Ecto neural progenitor cell (in vitro differentiated cells): ENCODE data around the gene NPR3.
"Not testable (repeated sequence)": the region's sequence is repeated elsewhere in the genome, so short reads cannot be mapped to it uniquely, and the experiment has no call there.

ENCODE experiments used
- DNase-seq: peaks from one replicate; pipeline ENCODE4 v3.0.0-alpha.2; 2018; ENCODE audit warnings: low spot score

The NPR3 gene

DNA sequence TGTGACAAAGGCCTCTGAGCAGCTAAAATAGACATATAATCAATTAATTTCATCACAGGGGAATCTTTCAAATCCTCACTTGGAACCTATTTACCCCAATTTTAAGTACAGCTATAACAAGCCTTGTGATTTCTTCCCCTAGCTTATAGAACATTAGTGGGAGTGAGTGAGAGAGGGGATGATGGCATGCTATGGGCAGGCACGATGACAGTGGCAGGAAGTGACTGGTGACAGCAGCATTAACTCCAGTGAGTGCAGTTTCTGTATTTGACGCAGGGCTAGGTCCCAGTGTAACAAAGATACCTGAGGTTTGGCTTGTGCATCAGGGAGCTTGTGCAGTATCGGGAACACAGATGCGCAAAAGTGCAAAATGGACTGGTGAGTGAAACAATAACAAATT lies 54.1 kb downstream of the NPR3 start:
- no peak for DNase-seq

DNA sequence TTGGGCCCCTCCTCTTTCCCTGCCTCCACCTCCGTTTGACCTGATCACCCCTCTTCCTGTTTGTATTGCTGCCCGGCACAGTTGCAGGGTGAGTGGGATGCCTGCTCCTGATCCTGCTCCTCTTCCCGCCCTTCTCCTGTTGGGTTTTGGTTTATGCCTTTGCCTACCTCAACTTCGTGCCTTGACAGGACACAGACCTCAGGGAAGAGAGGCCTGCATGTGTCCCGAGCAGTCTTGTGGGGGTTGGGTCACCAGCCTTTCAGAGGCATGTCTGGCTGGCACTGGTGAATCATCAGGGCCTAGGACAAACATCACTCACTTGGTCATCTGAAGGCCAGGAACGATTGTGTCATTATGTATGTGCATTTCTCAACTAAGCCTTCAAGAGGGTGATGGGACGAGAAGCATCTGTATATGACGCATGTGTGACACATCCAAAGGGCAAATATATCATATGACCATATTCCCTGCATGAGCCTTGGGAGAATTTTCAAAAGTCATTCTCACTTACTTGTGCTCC lies 56.9 kb downstream of the NPR3 start:
- DNase-seq, result no peak

DNA sequence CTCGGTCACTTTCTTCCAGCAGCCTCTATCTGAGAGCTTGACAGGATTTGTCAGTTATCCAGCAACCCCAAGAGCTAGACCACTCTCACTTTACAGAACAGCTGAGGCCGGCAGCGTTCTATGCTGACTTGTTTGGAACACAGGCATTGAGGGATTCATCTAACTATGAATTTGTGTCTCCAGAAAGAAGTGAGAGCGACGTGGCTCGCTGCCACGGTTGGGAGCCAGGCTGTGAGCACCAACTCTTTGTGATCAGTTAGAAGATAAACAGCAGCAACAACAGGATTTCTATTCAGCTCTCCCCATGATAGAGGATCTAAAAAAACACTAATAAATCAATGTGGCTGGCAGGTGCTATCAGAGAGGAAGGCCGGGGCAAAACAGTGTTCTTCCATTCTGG lies 58.6 kb downstream of the NPR3 start:
- DNase-seq, result no peak

DNA sequence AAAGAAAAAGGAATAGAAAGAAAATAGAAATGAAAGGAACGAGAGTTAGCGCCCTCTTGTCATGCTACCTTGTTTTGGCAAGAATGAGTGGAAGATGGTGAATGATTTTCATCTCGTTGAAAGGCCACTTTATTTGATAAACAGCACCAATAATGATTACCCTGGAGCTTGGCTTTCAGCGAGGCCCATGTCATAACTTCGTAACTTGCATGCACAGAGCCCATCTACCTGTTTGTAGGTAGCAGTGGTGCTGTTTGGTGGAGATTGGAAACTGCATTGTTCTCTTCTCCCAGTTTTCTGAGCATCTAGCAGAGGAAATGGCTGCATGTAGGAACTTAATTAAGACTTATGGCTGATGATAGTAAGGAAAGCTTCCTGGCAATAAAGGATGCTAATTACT lies 59.3 kb downstream of the NPR3 start:
- DNase-seq, result no peak

DNA sequence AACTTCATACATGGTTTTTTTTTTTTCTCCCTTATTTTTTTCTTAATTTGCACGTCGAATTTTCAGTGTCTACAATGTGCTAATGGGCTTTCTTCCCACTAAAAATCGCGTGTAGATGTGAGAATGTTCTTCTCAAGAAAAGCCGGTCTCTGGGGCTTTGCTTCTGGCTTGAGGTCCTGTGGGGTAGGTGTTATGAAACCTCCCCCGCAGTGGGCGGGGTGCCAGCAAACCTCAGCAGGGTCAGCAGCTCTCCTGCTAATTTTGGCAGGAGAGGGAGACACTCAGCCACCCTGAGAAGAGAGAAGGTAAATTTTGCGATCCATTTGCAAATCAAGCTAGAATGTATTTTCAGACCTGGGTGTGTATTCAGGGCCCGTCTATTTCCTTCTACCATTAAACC lies 59.9 kb downstream of the NPR3 start:
- no peak for DNase-seq

DNA sequence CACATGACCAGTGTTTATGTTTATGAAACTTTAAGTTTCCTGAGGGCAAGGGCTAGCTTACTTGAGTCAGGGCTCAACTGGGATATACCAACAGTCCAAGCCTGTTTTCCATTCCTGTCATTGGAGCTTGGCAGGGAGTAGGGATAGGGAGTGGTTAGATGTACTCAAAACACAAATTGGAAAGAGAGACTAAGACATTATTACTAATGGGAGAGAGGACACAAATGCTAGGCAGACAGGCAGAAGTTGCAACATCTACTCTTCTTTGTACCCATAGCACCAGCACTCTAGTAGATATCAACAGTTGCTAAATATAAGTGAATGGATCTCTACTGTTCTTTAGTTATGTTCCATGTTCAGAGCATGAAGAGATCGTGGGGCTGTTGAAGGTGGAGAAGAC lies 62.8 kb downstream of the NPR3 start:
- DNase-seq, result no peak

DNA sequence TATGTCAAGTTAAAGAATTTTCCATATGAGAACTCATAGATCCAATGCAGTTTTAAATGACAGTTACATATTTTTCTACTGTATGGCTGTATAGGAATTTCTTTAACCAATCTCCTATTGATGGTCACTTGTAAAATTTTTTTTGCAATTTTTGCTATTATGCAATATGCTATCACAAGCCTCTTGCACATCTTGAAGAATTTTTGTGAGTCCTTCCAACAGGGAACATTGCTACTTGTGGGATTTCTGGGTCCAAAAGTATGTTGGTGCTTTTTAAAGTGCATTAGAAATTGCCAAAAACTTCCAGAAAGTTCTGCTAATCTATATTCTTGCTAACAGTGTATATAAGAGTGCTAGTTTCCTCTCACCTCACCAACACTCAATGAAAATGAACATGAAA lies 65.1 kb downstream of the NPR3 start:
- DNase-seq, result no peak

DNA sequence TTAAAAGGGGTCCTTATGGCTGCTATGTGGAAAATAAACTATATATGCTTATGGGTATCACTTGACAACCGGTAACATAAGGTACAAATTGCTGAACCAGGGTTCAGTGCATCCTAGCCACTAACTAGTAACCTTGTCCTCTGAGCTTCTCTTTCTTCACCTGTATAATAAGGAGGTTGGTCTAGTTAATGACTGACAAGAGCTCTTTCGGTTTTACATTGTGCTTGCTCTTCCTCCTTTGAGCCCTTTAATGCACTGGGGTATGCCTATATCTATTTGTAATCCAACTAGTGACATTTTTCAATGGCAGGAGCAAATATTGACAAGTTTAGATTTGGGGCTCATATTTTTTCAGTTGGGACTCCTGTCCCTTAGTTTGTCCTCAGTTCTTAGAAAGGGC lies 66.1 kb downstream of the NPR3 start:
- DNase-seq, result no peak

DNA sequence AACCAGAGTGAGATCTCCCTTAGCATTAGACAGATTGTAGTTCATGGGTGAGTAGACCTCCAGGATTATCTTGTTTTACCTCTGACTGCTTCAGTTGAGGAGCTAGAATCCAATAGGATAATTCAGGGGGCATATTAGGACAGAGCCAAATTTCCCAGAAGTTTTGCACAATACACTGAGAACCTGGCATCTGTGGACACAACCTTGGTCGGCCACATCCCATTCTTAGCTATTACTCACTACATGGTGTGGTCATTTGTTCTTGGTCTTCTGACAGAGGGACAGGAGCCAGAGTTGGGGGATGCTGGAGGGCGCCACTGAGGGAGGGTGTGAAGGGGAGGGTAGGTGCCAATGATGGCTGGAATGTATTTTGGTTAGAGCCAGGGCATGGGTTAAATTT lies 66.6 kb downstream of the NPR3 start:
- no peak for DNase-seq

DNA sequence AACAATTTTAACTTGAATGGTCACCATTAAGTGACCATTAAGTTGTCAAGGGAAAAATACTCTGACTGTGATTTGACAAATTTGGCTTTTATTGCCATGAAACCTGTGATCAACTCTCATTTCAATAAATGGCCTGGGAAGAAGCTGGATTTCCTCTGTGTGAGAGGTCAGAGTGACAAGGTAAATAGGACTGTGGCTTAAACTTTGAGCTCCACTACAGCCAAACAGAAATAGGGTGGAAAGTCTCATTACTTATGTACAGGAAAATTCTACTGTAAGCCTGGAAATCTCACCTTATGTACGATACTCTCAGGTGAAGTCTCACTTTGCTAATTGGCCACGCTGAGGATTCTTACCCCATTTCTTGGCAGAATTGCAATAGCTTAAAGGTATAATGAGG lies 67.3 kb downstream of the NPR3 start:
- no peak for DNase-seq

DNA sequence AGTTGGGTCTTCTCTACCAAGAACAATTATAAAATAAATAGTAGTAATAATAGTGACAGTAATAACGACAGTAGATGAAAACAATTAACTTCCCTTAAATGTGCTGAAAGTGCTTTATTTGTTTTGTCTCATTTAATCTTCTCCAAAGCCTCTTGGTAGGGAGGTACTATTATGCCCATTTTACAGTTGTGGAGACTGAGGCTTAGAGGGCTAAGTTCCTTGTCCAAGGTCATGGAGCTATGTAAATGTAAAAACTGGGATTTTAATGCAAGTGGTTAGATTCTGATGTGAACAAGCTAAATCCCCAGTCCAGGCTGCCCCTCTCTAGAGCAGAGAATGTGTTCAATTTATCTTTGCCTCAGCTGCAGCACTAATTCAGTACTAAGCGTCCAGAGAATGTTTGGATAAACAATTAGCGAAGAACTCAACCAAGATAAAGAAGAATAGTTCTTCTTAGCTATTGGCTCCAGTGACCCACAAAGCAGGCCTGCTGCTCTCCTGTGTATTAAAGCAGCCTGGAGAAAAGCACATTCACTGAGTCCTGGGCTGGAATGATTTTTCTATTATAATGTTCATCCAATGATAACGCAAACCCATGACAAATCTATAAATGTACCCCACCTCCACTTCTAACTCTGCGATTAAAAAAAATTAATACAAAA lies 68.8 kb downstream of the NPR3 start:
- DNase-seq, result no peak

DNA sequence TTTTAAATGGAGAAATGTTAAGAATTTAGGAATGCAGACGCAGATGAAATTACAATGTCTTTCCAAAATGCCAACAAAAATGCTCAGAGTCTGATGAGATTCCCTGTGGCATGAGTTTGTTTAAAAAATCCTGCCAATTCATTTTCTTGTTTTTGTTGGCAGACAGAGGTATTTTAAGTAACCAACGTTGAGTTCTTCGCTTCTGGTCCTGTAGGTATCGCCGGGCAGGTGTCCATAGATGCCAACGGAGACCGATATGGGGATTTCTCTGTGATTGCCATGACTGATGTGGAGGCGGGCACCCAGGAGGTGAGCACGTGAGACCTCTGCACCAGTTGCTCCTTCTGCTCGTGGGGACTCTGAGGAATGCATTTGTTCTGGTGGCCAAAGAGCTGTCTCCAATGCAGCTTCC lies 69.4 kb downstream of the NPR3 start:
- DNase-seq, result no peak

DNA sequence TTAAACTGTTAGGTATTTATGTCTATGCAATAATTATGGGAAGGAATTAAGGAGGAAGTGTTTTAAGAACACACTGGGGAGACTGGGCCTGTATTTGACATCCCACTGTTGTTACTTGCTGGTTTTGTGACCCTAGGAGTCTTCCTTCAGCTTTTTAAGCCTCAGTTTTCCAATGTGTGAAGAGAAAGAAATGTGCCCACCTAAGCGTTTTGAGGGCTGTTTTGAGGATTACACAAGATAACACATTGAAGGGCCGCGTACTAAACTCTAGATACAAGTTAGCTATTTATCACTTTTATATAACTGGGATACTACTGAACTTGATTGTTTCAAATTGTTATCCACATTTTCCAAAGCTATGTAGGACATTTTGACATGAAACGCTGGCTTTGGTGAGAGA lies 72.5 kb downstream of the NPR3 start:
- DNase-seq, result no peak

DNA sequence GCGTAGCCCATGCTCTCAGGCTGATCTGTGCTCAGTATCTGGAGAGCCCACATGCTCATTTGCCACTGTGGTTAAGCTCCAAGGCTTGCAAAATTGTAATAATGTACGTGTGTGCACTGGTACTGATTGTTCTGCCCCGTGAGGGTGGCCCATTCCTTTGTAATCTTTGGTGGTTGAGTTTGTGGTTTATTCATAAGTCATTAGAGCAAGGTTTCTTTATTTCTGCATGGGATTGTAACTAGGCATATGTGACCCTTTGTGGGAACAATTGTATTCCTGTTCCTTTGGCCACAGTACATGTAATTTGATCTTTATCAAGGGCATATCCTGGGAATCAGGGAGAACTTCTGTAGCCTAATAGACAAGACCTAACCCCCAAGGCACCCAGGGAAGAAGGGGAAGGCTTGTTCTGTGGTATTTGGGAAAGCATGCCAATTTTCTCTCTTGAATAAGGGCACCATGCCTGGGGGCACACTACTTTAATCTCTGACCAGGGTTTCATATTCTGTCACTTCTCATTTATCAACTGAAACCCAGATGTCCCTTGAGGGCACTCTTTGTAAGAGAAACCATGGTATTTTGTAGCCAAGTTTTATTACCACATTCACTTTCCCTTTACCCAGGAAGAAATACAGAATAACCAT lies 74.6 kb downstream of the NPR3 start:
- DNase-seq, result no peak

DNA sequence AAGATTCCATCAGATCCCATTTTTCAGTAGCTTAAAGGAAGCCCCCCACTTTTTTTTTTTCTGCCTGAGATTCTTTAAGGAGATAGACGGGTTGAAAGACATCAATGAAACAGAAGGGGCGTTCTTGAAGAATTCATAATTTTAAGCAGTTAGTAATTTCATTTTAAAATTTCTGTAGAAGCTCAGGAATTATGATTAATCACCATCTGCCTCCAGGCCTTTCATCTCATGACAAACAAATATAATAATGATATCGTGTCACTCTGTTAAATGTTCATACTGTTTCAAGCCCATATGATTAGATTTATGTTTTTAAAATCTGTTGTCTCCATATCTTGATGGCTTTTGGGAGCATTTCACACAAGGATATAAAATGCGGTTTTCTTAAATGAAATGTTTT lies 75.2 kb downstream of the NPR3 start:
- DNase-seq, result no peak

DNA sequence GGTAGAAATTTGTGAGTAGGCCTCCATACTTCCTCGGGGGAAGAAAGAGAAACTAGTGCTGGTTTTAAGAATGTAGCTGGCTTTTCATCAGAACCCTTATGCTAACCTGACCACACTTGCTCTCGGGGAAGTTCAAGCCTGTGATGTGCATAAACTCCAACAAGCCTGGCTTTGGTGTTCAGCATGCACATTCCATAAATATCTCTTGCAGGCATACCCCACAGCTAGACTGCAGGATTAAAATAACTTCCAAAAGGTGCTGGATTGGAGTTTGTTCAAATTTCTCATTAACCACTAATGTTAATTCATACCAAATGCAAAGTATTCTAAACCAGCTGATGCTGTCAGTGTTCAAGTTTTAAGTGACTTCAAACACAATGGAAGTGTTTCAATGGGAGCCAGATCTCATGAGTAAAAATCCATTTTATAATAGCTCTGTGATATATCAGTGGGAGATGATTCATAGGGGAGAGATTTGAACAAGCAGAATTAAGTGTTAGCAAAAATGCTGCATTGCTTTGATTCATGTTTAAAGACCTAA lies 79.4 kb downstream of the NPR3 start:
- DNase-seq, result no peak

DNA sequence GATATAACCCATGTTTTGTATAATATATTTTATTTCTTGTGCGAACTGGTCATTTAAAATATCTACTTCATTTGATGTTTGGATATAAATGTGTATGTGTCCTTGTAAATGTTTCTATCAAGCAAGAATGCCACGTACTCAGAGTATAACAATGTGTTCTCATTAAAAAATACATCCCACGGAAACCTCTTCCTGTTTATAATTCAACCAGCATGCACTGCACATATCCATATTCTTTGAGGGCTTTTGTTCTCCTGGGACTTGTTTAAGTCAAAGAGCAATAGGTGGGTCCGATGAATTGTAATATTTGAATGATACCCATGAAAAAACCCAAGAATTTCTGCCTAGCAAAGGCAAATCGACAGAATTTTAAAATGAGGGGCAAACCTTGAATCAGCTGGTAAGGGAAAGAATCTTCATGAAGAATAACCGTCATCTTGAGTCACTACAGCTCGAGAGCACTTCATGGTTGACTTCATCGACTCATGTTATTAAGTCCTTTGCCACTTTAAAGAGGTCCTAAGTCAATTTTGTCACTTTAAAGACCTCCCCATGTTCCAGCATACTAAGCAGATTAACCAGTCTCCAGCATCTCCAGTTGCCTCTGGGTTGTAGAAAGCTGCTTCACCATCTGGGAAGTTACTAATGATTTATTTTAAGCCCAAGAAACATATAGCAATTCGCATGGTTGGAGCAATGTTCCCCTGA lies 80.6 kb downstream of the NPR3 start:
- no peak for DNase-seq

DNA sequence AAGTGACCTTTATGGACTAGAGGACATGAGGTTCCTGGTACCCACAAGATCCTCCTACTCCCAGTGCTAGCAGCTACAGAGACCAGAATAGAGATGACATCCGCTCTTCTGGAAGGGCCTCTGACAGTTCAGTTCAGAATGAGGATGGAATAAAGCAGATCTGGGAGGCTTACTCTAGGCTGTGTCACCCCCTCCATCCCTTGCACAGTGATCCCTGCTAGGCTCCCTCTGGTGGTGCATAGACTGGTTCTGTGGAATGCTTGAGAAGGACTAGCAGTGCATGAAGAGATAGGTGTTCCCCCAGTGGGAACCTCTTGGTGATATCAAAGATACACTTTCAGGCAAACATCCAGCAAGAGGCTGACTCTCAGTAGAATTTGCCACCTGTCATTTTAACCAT lies 83.0 kb downstream of the NPR3 start:
- no peak for DNase-seq

DNA sequence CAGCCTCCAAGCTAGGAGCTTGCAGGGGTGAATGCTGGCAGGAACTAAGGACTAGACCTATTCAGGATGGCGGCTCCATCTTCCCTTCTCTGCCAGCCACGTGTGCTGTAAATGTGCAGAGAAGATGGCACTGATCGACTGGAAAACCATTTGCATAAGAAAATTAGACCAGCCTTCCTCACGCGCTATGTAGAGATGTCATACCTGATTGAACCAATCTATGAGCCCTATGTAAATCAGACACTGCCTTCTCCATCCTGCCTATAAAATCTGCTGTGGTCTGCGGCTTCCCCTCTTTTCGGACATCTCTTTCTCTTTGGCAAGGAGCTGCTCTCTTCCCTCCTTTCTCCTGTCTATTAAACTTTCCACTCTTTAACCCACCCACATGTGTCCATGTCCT lies 91.6 kb downstream of the NPR3 start:
- DNase-seq, result no peak

DNA sequence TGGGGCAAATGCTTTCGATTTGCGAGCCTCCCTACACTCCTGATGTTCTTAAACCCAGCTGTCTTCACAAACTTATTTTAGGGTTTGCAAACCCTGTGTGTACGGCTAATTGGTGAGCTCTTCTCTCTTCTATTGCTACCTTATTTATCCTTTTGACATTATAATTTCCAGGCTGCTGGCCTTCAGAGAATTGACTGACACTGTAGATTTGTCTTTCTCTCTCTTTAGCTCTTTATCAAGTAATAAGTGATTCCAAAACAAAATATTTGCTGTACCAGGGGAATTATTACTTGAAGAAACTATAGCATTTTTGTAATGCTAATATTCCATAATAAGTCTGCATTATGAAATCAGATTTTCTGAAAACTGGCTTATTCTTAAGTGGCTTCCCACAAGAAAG lies 92.5 kb downstream of the NPR3 start:
- DNase-seq, result no peak

DNA sequence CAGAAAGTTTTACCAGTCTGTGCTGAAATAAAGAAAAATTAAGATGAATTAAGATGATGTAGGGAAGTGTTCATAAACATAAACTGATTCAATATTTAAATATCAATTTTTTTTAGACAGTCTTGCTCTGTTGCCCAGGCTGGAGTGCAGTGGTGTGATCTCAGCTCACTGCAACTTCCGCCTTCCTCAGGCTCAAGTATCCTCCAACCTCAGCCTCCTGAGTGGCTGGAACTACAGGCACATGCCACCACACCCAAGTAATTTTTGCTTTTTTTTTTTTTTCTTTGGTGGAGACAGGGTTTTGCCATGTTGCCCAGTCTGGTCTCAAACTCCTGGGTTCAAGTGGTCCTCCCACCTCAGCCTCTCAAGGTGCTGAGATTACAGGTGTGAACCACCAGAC lies 94.3 kb downstream of the NPR3 start:
- not testable (repeated sequence) for DNase-seq

DNA sequence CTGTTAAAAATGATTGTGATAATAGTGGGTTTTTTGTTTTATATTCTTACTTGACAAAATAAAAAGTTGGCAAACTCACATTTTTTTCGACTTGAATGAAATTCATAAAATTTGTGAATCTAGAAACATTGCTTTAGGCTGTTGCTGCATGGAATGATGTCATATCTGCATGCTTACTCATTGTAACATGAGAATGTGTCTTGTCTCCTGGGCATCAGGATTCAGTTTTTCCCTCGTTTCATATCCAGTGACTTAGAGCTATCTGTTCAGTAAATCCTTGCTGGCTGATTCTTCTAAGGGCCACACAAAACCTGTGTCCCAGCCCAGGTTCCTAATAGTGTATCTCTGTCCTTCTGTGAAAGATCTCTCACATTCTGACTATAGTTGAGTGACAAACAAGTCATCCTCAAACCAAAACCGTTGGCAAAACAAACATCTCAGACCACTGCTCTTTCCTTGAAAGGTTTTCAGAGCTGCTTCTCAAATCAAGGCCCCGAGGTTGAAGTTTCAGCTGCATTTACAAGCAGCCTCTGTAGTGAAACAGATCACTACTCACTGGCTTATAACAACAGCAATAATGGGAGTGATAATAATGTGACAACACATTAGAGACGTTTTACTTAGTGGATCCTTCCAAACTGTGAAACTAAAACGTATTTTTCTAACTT lies 95.0 kb downstream of the NPR3 start:
- no peak for DNase-seq

DNA sequence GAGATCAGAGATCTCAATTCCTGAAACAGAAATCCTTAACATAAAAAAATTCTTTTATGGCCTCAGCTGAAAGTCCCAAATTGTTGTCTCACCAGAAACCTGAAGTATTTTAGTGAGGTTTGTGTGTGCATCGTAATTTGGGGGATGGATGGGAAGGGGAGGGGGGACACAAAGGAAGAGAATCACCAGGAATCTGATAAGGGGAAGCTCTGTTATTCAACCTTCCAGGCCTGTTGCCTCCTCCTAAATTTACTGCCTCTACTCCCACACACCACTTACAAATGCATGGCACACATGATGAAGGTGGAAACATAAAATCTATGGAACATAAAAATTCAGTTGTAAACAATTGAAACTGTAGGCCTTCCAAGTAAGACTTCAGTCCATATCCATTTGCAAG lies 97.7 kb downstream of the NPR3 start:
- DNase-seq, result no peak
